GM19025 (cell line): Measurements from ENCODE around the gene PRKCE.

Experiments
- ATAC-seq: cut with Tn5 transposase; IDR thresholded peaks from one replicate; pipeline ENCODE4 v1.9.1; 2021; ENCODE audit warnings: mild to moderate bottlenecking, low read depth, moderate library complexity; ENCODE audit not compliant: unreplicated experiment

The PRKCE gene

DNA sequence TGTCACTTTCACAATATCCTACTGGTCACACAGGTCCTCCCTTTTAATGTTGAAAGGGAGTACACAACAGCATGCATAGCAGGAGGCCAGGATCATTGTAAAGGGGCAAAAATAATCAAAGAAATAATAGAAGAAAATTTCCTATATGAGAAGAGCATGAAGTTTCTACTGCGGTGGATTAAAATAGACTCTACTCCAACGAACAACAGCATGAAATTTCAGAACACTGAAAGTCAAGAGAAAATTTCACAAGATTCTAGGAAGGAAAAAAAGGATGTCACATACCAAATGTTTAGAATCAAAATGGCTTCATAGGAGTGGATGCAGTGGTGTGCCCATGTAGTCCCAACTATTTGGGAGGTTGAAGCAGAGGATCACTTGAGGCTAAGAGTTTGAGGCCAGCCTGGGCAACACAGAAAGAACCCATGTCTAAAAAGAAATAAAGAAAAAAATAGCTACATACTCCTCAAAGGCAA is 573.7 kb downstream of the PRKCE start:
- no peak for ATAC-seq

DNA sequence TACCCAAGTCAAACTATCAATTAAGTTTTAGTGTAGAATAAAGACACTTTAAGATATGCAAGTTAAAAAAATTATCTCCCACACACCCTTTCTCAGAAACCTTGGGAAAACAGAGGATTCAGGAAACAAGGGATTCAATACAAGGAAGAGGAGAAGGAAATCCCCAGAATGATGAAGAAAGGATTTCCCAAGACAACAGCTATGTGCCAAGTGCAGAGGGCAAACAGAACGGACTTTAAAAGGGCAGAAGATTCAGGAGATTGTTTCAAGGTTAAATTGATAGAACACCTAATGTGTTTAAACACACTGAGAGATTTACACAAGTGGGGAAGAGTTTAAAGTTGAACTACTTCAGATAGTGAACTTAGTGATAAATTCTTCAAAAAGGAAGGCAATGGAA is 574.3 kb downstream of the PRKCE start:
- no peak for ATAC-seq

DNA sequence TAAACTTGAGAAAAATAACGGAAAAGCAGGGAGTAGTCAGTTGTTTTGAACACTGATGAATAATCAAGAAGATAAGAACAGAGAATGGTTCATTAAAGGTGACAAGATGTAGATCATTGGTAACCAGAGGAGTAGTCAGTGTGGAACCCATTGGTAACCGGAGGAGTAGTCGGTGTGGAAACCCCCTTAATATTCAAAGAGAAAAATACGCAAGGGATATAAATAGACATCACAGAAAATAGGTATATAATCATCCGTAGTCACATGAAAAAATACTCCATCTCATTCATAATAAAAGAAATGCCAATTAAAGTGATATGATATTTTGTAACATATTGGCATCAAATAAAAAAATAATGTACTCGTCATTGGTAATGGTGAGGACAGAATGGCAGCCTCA is 575.1 kb downstream of the PRKCE start:
- no peak for ATAC-seq

DNA sequence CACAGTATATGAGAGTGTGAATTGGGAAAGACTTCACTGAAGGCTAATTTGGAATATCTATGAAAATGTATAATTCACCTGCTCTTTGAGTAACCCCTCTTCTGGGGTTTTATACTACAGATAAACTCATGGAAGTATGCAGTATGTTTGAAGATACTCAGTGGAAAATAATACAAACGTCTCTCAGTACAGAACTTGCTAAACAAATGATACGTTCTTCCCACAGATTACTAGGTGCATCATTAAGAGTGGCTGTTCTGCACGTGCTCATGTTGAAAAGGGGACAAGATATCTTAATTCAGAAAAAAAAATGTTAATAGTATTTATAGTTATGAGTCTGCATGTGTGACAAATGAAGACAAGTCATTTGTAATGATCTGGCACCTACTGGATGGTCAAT is 575.5 kb downstream of the PRKCE start:
- ATAC-seq: no peak

DNA sequence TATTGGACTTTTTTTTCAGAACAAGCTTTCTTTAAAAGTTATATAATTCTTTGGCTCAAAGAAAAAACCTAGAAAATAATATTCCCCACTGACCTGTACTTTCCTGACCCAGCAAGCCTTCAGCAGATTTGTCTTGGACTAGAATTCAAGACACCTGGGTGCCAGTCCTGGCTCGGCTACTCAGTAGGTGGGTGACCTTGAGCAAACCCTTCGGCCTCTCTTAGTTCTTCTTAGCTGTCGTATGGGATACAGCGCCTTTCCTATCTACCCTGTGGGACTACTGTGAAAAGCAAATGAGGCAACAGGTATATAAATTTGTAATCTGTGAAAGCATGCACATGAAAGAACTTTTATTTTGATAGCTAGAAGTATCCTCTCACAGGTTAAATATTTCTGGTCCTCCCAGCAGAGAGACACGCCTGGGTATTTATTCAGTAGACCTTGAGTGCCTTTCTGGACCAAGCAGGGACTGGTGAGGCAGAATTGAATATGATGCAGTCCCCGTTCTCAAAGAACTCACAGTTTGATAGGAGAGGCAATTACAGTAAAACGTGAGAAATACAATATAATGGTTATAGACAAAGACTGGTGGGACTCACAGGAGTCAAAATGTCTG is 576.3 kb downstream of the PRKCE start:
- ATAC-seq: no peak

DNA sequence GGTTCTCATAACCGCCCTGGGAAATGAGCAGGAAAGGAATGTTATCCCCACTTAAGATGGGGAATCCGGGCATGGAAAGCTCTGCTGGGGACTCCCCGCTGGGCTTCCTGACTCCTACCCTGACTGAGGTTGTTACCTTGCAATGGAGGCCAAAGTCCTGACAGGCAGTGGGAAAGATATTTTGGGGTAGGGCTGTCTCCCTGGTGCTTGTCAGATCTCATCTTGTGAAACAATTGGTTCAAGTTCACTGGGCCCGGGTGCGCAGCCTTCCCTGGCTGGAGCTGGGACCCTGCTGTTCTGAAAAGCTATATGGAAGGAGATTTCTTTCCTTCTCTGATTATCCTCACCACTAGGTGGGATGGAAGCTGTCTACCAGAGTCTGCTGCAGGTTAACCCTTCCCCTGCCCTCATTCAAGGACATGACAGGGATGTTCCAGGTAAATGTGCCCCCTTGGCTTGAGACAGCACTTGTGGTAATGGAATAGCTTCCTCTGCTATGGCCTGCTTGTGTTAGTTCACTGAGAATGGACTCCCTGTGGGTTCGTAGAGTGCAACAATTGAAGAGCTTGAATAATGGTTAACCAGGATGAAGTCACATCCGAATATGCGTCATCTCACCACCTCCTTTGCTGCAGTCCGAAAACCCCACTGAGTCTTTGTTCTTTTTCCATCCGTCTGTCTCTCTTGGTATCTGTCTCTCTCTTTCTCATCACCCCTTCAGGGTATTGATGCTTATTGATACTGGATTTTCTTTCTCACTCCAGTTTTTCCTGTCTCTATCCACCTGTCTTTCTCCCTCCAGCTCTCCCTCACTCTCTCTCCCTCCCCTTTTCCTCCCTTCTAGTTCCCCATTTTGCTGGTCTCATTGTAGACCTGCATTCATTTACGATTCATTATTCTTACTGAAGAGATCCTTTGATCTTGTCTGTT is 577.9 kb downstream of the PRKCE start:
- ATAC-seq: peak; percentile 59

DNA sequence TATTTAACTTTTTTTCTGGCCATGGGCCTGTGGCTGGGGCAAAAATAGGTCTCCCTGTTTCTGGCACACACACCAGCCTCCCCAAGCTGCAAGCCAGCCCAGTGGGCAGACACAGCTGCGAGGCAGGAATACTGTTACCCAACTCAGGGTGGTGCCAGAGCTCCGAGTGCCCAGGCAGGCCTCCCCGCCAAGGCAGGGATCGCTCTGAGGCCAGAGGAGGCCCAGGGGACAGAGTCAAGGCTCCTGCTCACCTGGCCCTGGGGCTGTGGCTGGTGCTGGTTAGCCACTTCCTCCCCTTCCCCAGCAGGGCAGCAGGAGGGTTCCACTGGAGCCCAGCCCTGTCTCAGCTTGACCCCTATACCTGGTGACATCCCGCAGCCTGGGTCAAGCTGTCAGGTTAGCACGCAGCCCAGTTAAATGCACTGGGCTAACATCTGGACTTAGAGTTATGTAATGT is 578.7 kb downstream of the PRKCE start:
- ATAC-seq: peak; percentile 57

DNA sequence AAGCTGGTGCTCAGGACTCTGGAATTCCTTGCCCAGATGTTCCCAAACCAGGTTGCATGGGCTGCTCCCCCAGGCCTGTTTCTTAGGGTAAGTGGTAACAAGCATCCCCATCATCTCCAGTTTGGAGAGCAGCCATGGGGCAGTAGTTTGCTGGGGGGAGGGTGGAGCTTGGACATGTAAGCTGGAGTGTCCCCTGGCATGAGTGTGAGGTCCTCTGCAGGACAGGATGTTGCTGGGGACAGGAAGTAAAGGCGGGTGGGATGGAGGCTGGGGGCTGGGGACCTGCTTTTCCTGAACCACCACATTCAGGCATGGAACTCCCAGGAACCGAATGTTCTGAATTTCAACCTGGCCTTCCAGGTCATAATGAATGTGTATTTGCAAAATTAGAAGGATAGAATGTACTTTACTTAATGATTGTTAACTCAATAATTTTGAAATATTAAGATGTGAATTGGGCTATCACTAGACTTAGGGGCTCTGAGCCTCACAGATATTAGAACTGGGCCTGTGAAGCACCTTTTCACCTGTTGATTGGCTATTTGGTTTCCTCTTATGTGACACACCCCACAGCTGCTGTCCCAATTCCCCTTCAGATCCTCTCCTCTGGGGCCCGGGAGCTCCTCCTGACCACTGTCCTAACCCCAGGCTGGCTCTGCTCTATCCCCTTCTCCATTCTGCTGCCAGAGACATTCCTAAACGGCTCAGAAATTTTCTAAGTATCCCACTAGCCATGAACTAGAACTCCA is 579.4 kb downstream of the PRKCE start:
- ATAC-seq: no peak

DNA sequence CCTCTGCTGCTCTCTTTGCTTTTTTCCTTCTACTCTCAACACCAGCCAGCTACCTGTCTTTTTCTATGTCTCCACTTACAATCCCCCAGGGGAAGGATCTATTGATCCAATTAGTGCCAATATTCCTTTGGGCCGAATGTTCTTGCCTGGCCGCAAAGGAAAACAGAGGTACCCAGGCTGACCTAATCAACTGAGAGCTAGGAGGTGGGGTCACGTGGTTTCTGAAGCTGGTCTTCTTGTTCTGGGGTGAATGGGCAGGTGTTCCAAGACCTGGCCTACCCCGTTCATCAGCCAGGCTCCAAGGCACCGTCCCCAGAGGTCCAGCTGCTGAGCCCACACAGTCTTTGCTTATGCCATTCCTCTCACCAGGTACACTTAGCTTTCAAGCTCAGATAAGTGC is 580.2 kb downstream of the PRKCE start:
- ATAC-seq: no peak

DNA sequence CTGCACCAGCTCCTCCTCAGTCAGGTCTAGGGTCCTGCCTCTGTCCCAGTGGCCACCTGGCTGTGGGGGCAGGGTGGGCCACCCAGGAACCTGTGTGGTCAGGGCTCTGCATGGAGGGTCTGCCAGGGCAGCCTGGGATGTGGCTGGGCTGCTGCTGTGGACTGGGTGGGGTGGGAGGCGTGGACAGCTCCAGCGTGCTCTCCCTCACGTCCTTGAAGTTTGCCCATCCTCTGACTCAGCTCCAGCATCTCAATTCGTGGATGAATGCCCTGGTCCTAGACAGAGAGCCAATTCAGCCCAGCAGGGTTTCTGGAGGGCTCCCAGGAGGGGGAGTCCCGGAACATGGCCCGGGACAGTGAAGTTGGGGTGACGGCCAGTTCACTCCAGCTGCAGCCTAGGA is 581.4 kb downstream of the PRKCE start:
- no peak for ATAC-seq

DNA sequence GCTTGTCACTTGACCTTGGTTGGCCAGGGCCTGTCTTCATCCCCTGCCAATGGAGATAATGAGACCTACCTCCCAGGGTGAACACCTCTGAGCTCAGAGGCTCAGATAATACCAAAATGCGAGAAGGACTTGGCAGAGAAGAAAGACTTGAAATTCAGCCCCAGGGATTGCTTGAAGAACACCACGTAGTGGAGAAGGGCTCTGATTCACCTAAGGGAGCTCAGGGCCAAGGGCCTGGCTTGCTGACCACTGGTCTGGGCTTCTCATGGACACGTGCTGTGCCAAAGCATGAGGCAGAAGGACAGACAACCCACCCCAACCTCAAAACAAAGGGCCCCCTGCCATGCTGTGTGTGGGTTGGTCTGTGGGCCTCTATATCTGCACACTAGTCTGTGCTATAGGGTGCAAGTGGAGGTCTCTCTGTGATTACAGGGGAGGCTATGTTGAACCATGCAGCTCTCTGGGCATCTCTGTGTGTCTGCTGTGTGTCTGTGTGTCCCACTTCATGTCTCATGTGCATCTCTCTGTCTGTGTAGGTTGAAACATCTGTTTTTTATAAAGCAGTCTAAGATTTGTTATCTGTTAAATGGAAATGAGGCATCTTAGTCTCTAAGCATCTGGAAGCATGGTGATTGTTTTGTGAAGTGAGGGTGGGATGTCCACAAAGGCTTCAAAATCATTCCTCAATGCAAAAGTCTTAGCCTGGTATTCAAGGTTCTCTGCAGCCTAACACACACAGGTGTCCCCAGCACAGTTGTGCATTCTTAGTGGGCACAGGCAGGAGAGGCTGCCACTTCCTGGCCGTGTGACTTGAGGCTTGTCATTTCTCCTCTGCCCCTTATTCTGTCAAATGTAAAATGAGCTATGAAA is 584.8 kb downstream of the PRKCE start:
- no peak for ATAC-seq

DNA sequence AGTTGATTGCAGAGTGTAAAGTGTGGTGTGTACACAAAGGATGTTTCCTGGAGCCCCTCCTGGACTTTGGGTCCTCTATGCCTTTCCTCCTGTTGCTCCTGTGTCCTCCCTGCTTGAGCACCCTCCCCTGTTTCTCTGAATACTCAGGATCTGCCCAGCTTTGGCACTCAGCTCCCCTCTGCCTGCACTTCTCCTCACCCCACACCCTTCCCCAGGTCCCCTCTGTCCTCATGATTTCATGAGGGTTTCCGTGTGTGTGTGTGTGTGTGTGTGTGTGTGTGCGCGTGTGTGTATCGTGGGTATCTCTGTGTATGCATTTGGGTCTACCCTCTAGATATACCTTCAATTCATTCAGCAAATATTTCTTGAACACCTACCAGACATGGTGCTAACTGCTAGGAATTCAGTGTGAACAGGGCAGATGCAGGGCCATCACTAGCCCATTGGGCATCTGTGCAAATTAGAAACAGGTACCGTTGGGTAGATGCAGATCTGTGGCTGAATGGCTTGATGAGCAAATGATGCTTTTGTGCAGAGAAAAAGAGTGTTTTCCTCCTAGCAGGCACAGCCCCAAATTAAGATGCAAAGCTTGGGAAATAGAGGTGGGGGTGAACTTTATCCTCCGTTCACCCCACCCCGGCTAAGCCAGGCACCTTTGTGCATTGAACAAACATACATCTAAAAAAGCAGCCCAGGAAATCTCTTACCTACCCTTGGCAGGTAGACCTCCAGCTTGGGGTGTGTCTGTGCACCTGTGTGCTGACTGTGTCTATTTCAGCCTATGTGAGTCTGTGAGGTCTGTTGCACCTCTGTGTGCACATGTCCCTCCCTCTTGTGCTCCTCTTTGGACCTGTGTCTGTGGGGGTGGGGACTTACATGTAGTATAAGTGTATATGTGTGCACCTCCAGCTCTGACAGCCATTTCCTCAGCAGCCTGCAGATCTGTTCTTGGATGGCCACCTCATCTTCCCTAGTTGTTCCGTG is 585.7 kb downstream of the PRKCE start:
- no peak for ATAC-seq
